CD4-positive, alpha-beta T cell treated with Interleukin-17A for 1 hour (primary cell): ENCODE results near the gene PPM1H.
A peak's percentile ranks its signal among the peaks of the same experiment; 100 is the strongest.
"Not testable (repeated sequence)": the region's sequence is repeated elsewhere in the genome, so short reads cannot be mapped to it uniquely, and the experiment has no call there.

Source experiments
- DNase-seq: peaks from one replicate; pipeline ENCODE4 v3.0.0-alpha.2; 2020

PPM1H gene, protein sequence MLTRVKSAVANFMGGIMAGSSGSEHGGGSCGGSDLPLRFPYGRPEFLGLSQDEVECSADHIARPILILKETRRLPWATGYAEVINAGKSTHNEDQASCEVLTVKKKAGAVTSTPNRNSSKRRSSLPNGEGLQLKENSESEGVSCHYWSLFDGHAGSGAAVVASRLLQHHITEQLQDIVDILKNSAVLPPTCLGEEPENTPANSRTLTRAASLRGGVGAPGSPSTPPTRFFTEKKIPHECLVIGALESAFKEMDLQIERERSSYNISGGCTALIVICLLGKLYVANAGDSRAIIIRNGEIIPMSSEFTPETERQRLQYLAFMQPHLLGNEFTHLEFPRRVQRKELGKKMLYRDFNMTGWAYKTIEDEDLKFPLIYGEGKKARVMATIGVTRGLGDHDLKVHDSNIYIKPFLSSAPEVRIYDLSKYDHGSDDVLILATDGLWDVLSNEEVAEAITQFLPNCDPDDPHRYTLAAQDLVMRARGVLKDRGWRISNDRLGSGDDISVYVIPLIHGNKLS

GRCh38 chr12:62934799-62935674, at the start of gene PPM1H:
Gene PPM1H, minus strand, starts transcription at chr12:62935150. Its CDS starts 414 bp downstream, at chr12:62934736.
- peak; percentile 8 for DNase-seq

DNA sequence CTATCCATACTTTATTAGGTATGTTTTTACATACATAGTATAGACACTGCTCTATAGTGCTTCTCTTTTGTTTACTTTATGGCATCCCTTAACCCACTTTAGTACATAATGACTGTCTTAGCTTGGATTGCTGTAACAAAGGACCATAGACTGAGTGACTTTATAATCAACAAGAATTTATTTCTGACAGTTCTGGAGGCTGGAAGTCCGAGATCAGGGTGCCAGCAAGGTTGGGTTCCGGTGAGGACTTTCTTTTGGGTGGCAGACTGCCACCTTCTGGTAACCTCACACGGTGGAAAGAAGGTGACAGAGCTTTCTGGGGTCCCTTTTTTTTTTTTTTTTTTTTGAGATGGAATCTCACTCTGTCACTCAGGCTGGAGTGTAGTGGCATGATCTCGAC, 48.6 kb upstream of the PPM1H start:
- DNase-seq: no peak

GRCh38 chr12:62978768-62979167, 43.8 kb upstream of the PPM1H start:
- no peak for DNase-seq

DNA sequence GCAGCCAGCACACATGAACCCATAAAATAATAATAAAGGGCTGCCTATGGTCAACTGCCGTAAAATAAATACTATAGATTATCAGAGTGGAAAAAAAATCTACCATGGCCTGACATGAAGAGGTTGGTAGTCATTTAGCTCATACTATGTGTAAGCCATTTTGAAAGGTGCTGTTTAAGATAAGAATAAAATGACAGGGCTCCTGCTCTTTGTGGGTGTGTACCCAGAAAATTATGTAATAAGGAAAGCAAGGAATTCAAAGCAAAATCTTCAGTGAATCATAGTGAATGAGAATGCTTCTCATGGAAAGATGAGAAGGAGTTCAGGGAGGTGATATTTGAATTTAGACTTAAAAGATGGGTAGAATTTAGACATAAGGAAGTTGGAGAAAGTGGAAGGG, 42.9 kb upstream of the PPM1H start:
- DNase-seq: no peak

DNA sequence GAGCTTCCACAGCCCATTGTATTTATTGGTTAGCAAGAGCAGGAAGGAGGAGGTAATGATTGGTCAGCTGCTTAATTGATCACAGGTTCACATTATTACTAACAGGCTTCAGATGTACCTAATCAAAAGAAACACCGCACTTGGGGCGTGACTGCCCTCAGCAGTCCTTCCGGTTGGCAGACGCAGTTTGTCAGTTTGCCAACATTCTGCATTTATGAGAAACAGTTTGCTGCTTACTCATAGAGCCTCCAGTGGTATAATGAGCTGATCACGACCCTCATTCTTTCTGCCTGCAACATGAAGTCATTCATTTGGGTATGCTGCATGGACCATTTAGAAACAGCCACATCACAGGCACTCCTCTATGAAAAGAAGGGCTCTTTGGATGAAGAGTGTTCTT, 42.5 kb upstream of the PPM1H start:
- DNase-seq: no peak

- no peak for DNase-seq
Observed at GRCh38 chr12:62976110-62976662, 41.2 kb upstream of the PPM1H start.

GRCh38 chr12:62971769-62972525, 37.0 kb upstream of the PPM1H start:
- DNase-seq: no peak

DNA sequence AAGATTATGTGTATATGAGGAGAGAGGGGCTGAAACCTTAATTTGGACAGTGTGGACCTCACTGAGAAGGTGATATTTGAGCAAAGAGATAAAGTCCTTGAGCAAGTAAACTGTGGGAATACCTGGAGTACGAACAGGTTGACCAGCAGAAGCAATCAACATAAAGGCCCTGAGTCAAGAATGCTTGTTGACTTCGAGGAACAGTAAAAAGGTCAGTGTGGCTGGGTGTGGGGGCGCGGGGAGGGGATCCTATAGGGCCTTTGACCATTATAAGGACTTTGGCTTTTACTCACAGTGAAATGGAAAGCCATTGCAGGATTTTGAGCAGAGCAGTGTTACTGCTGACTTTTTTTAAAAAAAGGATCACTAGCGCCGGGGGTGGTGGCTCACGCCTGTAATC, 34.7 kb upstream of the PPM1H start:
- DNase-seq: no peak

GRCh38 chr12:62967701-62968100, 32.8 kb upstream of the PPM1H start:
- DNase-seq: no peak

DNA sequence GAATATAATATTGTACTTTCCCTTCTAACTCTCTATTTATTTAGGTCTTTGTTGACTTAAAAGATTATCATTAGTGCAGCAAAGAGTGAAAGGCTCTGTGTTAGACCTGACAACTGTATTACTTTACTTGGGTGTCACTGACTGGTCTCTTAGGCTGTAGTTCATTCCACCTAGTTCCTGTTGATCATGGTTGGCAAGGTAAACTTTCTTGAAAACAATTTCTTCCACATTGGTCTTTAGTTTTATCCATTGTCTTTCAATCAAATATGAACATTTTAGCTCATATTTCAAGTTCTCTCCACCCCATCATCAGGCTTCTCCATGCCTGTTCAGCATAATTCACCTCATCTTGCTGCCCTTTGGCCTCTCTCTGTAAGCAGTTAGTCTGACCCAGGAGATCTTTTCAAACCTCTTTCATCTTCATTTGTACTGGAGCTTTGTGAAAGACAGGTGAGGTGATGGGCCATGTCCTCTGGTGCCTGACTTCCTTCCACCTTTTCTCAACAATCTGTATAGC, 32.1 kb upstream of the PPM1H start:
- DNase-seq: no peak

GRCh38 chr12:62966446-62966989, 31.6 kb upstream of the PPM1H start:
- DNase-seq: not testable (repeated sequence)

DNA sequence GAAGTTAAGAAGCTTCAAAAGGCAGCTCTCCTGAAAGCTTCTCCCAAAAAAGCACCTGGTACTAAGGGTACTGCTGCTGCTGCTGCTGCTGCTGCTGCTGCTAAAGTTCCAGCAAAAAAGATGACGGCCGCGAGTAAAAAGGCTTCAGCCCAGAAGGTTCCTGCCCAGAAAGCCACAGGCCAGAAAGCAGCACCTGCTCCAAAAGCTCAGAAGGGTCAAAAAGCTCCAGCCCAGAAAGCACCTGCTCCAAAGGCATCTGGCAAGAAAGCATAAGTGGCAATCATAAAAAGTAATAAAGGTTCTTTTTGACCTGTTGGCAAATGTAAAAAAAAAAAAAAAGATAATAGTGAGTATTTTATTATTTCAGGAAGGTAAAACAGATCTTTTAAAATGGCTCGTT, 30.8 kb upstream of the PPM1H start:
- DNase-seq: not testable (repeated sequence)

- not testable (repeated sequence) for DNase-seq
Observed at GRCh38 chr12:62965242-62965641, 30.3 kb upstream of the PPM1H start.

DNA sequence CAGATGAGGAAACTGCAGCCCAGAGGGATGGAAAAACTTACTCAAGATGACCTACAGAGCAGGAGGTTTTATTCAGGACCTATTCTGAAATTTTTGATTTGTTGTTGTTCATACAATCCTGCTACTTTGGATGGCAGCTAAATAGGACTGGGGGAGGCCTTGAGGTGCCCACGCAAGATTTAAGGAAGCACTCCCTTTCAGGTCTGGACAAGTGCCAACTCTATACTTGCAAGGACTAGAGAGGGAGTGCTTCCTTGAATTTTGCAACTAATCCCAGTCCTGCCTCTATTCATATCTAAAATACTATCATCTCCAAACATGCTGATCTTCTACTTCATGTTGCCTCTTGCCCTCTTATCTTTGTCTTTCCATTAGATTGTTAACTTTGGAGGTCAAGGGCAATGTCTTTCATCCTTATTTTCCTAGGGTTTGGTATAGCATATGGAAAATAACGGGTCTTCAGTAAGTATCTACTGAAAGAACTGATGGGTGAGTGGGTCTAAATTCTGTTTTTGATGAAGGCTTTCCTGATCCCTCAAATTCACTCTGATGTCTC, 28.6 kb upstream of the PPM1H start:
- no peak for DNase-seq

- no peak for DNase-seq
Observed at GRCh38 chr12:62960324-62960723, 25.4 kb upstream of the PPM1H start.

- no peak for DNase-seq
Observed at GRCh38 chr12:62959745-62960144, 24.8 kb upstream of the PPM1H start.

DNA sequence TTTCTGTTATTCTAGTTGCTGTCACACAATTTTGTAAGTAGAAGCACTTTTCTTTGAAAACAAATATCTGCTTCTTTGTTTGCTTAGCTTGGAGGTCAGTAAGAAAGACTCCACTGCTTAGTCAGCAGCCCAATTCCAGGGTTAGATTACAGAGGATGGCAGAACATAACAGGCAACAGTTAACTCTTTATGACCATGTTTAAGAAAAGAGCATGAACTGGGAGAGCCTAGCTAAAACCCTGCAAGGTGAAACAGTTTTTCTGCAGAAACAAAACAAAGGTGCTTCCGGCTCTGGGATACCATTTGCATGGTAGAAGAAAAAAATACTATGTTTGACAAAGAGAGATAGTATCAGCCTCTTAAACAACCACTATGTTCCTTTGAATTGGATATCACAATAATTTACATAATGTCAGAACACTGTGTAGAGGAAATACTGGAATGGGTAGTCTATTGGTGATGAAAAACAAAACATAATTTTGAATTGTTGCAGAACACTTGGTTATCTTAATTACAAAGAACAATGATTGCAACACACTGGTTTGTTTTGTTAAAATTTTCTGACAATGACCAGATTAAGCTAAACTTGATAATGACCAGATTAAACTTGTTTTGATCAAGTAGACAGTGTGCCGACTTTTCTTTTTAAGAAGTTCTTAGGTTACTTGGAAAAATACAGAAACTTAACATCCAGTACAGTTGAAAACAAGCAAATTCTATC, 22.4 kb upstream of the PPM1H start:
- no peak for DNase-seq

- DNase-seq: no peak
Observed at GRCh38 chr12:62955678-62956077, 20.7 kb upstream of the PPM1H start.

DNA sequence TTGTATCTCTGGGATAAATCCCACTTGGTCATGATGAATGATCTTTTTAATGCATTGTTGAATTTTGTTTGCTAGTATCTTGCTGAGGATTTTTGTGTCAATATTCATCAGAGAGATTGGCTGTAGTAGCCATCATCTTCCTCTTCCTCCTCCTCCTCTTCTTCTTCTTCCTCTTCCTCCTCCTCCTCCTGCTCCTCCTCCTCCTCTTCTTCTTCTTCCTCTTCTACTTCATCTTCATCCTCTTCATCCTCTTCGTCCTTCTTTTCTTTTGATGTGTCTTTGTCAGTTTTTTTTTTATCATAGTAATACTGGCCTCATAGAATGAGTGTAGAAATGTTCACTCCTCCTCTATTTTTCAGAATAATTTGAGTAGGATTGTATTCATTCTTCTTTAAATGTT, 15.4 kb upstream of the PPM1H start:
- no peak for DNase-seq

- DNase-seq: no peak
Observed at GRCh38 chr12:62948123-62948522, 13.2 kb upstream of the PPM1H start.

DNA sequence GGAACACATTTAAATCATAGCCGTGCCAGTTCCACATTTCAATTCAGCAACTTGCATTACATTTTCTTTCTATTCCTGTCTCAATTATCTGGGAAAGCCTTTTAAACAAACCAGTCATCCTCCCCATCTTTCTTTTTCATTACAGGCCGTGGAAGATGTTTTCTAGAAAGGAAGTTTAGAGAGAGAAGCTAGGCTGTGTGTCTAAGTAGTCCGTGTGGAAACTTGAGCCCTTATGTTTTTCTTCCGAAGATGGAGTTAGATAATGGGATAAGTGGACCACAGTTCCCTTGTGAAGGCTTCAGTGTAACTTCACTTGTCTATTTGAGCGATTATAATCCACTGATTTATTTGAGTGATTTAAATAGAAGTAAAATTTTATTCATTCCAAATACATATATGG, 12.4 kb upstream of the PPM1H start:
- no peak for DNase-seq
